Superior temporal gyrus (tissue), 1 donor: Measurements from ENCODE around the gene IRAK3.
"Not testable (repeated sequence)": the region's sequence is repeated elsewhere in the genome, so short reads cannot be mapped to it uniquely, and the experiment has no call there.

ENCODE experiments used
- DNase-seq: peaks from one replicate; pipeline ENCODE4 v3.0.0-alpha.2; 2016; ENCODE audit errors: extremely low spot score

Gene IRAK3

DNA sequence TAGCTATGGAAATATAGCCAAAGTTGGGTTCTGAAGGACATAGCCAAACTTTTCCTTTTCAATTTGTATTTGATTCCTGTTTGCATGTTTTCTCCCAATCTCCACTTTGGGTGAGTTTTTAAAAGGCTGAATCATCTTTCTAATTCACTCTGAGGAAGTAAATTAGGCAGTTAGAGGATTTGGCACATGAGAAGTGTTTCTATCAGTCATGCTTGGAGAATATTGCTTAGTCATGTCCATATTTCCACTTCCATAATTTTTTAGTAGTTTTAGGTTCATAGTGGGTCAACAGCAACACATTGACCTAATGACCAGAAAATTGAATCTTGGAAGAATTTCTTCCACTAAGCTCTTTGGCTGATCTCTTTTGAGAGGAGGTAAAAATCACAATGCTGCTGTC is 21.8 kb downstream of the IRAK3 start:
- no peak for DNase-seq

- not testable (repeated sequence) for DNase-seq
Observed at GRCh38 chr12:66211573-66211972, 22.6 kb downstream of the IRAK3 start.

- DNase-seq, result not testable (repeated sequence)
Observed at GRCh38 chr12:66213011-66213410, 24.0 kb downstream of the IRAK3 start.

DNA sequence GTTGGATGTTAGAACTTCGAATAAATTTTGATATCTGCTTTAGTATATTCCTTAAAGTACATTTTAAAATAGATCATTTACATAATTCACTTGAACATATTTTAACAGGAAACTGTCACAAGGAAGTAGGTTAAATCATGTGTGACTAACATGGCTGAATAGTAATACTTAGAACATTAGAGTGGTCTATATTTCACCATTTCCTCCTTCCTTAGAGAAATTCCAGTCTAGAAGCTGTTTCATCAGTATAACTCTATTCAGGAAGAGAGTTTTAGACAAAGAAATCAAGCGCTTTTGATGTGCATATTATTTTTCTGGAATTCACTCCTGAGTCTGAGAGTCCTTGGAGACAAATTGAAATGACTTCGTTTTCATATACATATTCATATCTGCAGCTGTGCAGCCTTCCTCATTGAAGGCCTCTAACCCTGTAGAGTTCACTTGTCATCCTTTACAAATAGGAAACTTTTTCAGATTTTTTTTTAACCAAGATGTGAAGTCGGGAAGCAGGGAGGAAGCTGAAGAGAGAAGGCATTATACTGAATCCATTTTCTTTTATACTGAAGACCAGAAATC is 28.4 kb downstream of the IRAK3 start:
- no peak for DNase-seq

DNA sequence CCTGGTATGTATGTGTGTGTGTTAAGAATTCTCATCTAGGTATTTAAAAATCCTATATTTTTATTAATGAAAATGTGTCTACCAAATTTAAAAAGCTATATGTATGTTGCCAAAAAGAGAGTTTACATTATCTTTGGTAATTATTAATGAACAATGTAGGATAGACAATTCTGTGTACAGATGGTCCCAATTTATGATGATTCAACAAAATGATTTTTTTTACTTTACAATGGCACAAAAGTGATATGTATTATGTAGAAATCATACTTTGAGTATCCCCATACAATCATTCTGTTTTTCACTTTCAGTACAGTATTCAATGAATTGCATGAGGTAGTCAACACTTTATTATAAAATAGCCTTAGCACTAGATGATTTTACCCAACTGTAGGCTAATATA is 39.4 kb downstream of the IRAK3 start:
- no peak for DNase-seq

DNA sequence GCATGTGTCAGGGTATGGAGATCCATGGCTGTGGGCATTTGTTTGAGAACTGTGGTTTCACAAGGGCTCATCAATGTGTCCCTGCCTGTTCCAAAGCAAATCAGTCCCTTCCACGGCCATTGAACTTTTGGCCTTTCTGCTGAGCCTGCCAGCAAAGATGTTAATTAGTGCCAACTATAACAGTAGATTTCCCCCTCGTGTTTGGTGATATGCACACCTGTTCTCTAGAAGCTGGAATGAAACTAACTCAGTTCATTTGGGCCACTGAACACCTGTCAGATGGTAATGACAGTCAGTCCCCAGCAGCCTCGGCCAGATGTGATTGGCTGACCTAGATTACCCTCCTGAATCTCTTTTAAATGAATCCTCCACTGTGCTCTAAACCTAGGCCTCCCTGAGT is 43.2 kb downstream of the IRAK3 start:
- DNase-seq, result no peak

GRCh38 chr12:66234037-66234693 is 45.2 kb downstream of the IRAK3 start:
- DNase-seq, result not testable (repeated sequence)

GRCh38 chr12:66234773-66235625 is 46.0 kb downstream of the IRAK3 start:
- not testable (repeated sequence) for DNase-seq

DNA sequence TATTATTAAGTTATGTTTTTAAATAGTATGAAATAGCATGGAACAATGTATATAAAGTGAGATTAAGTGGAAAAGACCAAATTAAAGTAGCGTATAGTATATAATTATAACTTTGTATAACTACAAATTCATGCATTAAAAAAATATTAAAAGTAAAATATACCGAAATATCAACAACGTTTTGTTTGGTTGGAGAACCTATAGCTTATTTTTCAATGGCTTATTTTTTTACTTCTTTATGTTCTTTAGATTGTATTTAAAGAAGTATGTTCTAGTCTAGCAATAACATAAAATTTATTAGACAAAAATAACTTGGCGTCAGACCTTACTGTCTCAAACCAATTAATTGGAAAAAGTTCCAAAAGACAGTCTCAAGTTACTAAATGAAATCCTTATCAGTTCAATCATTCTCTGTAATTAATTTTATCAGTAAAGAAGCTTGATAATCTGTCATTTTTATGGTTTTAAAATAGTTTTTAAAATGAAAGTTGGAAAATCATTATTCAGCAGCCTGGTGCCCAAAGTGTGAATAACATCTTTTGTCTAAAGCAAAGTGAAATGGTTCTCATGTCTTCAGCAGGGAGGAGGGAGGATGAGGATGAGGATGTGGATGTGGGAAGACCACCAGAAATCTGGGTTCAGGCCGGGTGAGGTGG is 46.7 kb downstream of the IRAK3 start:
- DNase-seq, result no peak

- not testable (repeated sequence) for DNase-seq
Observed at GRCh38 chr12:66236282-66236675, 47.3 kb downstream of the IRAK3 start.

- no peak for DNase-seq
Observed at GRCh38 chr12:66236969-66237368, 48.0 kb downstream of the IRAK3 start.

DNA sequence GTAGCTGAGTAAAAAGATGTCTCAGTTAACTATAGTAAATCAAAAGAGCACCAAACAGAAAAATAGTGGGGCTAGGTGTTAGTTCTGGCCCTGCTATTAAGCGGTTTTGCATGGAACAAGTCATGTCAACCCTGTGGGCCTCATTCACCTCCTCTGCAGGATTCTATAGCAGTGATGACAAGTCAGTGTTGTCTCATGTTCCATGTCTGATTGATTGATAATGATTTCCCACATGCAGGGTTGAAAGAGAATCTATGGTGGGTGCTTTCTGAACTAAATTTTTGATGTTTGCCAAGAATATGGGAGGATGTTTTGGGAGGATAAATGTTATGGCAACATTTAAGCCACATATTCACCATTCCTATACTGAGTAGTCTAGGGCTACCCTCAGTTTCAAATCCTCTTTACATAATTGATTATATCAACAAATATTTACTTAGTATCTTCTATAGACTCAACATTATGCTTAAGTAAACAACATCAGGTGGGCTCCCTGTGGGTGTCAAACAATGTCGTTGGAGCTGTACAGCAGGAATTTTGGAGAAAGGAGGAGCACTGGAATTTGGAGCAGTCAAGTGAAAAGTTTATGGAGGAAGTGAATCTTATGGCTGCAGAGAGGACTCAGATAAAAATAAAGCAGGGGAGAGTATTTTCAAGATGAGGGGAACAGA is 48.6 kb downstream of the IRAK3 start:
- DNase-seq, result no peak

- no peak for DNase-seq
Observed at GRCh38 chr12:66239295-66239694, 50.3 kb downstream of the IRAK3 start.

DNA sequence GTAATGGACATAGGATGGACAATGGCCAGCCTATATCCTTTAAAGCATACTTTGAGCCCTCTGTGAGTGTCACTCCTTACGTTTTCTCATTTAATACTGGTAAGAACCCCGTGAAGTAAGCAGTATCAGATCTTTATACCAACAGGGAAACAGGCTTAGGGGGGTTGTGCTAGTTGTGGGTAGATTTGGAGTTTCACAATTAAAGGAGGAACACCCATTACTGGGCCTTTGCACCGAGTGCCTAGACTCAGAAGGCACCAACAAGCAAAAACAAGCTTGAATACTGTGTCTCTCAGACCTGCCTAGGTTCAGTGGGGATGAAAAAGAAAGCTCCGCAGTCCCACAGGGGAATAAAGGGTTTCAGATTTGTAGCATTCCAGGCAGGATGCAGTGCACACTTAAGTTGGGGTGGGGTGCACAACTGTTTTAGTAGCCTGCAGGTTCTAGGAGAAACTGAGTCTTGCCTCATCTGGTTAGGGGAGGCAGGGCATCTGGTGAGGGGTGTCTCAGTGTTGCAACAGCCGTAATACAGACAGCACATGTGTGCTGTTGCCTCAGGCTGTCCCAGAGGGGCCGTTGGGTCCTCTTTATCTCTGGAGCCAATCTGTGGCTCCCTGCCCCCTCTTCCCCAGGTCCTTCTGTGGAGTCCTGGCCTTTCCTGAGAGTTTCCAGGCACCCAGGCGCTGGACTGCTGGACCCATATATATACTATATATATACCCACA is 51.2 kb downstream of the IRAK3 start:
- DNase-seq, result no peak

- no peak for DNase-seq
Observed at GRCh38 chr12:66241061-66242043, 52.3 kb downstream of the IRAK3 start.

DNA sequence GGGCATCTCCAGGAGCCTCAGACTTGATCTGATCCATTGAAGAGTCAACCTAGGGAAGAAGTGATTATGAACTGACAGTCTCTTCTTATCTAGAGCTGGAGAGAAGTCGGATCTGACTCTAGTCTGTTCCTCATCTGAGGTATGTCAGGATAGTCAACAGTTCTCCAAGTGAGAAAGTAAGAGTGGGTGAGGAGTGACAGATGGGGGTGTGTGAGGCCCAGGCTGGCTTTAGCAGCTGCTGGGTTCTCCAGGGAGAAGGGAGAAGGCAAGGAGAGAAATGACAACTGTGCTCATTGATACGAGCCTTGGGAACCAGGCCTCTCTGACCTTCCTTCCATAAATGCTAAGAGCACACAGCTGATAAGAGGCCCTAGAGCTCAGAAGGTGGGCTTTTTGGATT is 53.3 kb downstream of the IRAK3 start:
- no peak for DNase-seq

GRCh38 chr12:66243911-66244310 is 54.9 kb downstream of the IRAK3 start:
- no peak for DNase-seq

DNA sequence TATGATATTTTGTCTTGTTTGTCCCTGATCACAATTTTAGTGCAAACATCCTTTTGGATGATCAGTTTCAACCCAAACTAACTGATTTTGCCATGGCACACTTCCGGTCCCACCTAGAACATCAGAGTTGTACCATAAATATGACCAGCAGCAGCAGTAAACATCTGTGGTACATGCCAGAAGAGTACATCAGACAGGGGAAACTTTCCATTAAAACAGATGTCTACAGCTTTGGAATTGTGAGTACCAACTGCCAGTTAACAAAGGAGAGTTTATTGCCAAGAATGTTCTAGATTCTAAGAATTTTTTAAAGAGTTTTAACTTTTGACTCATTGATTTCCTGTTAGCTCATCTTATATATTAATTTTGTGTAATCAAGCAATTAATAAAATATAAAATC is 55.4 kb downstream of the IRAK3 start:
- no peak for DNase-seq

DNA sequence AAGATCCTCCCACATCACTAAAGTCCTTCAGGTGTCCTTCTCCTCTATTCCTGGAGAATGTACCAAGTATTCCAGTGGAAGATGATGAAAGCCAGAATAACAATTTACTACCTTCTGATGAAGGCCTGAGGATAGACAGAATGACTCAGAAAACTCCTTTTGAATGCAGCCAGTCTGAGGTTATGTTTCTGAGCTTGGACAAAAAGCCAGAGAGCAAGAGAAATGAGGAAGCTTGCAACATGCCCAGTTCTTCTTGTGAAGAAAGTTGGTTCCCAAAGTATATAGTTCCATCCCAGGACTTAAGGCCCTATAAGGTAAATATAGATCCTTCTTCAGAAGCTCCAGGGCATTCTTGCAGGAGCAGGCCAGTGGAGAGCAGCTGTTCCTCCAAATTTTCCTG is 58.7 kb downstream of the IRAK3 start:
- no peak for DNase-seq

GRCh38 chr12:66251049-66251448 is 62.0 kb downstream of the IRAK3 start:
- DNase-seq, result no peak
